GM12873 (cell line): ENCODE results near the gene RBMS1.

Experiments
- CTCF ChIP-seq: IDR thresholded peaks from 2 replicates; pipeline ENCODE4 v1.5.1; 2012; ENCODE audit warnings: low read depth, mild to moderate bottlenecking, moderate library complexity, low read length, control low read depth; ENCODE audit not compliant: insufficient read depth; ENCODE audit errors: missing control alignments

Gene RBMS1

GRCh38 chr2:160440888-160441287, 52.7 kb downstream of the RBMS1 start:
- TF ChIP-seq CTCF: no peak

GRCh38 chr2:160437273-160437672, 56.3 kb downstream of the RBMS1 start:
- TF ChIP-seq CTCF: no peak

- TF ChIP-seq CTCF: no peak
Measured at GRCh38 chr2:160434254-160434948, 59.2 kb downstream of the RBMS1 start.

GRCh38 chr2:160433466-160434140, 60.0 kb downstream of the RBMS1 start:
- TF ChIP-seq CTCF: no peak

- TF ChIP-seq CTCF: no peak
Measured at GRCh38 chr2:160432633-160433032, 61.0 kb downstream of the RBMS1 start.

- no peak for TF ChIP-seq CTCF
Measured at GRCh38 chr2:160431441-160431840, 62.2 kb downstream of the RBMS1 start.

- no peak for TF ChIP-seq CTCF
Measured at GRCh38 chr2:160430001-160430344, 63.6 kb downstream of the RBMS1 start.
